HG02571 (cell line): ENCODE results near the gene VSTM1.
"Not testable (repeated sequence)": the region's sequence is repeated elsewhere in the genome, so short reads cannot be mapped to it uniquely, and the experiment has no call there.

Source experiments
- ATAC-seq: cut with Tn5 transposase; IDR thresholded peaks from one replicate; pipeline ENCODE4 v1.9.1; 2021; ENCODE audit warnings: mild to moderate bottlenecking, moderate library complexity; ENCODE audit not compliant: unreplicated experiment

VSTM1 gene

DNA sequence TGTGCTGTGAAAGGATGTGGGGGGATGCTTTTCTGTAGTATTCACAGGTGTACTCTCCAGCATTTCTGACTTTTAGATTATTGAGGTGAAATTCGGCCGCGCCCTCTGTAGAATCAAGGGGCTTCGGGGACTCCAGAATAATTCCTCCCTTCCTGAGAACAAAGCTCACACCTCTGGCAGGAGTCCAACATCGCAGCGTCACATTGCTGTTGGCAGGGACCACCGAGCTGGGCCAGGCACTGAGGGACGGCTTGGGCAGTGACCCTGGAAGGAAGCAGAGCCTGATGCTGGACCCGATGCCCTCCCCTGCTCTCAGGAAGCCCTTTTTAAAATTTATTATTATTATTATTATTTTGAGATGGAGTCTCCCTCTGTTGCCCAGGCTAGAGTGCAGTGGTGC lies 11.2 kb upstream of the VSTM1 start:
- ATAC-seq = no peak

DNA sequence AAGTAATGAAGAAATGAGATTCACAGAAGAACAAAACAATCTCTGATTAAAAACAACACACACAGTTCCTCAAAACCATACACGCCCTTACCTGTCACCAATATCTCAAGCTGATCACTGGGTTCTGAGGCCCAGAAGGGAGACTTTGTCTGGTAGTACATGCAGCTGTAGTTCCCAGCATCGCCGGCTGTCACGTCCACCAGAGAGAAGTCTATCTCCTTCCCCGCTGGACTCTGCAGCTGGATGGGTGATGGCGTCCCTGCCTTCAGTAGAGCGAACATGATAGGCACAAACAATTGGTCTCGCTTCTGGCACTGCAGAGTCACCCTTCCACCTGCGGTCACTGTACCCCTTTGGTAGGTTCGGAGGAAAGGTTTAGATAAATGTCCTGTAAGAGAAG lies 10.1 kb upstream of the VSTM1 start:
- no peak for ATAC-seq

DNA sequence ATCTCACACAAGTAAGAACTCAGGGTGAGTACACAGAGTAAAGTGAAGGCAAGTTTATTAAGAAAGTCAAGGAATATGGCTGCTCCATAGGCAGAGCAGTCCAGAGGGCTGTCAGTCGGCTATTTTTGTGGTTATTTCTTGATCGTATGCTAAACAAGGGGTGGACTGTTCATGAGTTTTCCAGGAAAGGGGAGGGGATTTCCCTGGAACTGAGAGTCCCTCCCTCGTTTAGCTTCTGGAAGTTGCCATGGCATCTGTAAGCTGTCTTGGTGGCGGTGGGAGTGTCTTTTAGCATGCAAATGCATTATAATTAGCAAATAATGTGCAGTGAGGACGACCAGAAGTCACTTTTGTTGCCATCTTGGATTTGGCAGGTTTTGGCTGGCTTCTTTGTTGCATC lies 5.8 kb upstream of the VSTM1 start:
- ATAC-seq = no peak

DNA sequence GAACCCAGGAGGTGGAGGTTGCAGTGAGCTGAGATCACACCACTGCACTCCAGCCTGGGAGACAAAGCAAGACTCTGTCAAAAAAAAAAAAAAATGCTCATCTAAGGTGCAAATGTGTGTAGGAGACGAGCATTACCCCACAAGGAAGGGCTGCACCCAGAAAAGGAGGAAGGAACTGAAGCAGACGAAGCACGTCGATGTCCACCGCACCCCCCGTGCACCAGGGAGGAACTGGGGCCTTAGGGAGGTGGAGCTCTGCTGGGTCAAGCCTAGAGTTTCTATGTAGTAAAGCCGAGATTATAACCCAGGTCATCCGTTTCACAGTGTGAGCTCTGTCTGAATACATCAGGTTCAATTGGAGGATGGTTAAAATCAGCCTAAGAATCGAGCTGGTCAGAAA lies 1.1 kb downstream of the VSTM1 start:
- no peak for ATAC-seq

DNA sequence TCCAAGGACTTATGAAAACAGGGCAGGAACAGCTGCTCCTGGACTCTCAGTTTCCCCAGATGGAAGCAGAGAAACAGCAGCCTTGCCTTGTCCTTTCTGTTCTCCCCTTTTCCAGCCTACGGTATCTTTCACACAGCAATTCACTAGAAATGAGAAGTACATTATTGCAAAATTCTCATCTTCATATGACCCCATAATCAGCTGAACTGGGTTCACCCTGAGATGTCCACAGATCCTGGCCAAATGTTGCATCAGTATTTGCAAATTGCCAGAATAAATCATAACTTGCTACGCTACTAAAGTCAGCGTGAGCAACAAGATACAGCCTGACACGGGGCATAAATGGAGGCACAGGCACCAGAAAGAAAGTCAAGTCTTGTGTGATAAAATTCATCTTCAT lies 16.1 kb downstream of the VSTM1 start:
- ATAC-seq = no peak

DNA sequence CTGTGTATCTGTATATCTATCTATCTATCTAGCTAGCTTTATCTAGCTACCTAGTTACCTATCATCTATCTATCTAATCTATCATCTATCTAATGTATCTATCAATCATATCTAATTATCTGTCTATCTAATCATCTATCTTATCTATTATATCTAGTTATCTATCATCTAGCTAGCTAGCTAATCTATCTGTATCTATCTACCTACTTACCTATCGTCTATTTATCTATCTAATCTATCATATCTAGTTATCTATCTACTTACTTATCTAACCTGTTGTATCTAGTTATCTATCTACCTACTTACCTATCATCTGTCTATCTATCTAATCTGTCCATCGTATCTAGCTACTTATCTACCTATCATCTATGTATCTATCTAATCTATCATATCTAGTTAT lies 17.9 kb downstream of the VSTM1 start:
- ATAC-seq = no peak

DNA sequence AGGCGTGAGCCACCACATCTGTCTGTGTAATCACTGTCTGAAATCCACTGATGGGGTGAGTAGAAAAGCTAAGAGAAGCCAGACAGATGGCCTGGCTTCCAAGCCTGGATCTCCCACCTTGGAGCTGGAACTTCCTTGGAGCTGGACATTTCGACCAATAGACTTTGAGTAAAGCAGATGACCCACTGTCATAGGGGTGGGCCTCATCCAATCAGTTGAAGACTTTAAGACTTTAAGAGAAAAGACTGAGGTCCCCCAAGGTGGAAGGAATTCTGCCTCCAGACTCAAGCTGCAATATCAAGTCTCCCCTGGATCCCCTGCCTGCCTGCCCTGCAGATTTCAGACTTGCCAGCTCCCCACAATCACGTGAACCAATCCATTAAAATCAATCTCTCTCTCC lies 20.7 kb downstream of the VSTM1 start:
- ATAC-seq = no peak

DNA sequence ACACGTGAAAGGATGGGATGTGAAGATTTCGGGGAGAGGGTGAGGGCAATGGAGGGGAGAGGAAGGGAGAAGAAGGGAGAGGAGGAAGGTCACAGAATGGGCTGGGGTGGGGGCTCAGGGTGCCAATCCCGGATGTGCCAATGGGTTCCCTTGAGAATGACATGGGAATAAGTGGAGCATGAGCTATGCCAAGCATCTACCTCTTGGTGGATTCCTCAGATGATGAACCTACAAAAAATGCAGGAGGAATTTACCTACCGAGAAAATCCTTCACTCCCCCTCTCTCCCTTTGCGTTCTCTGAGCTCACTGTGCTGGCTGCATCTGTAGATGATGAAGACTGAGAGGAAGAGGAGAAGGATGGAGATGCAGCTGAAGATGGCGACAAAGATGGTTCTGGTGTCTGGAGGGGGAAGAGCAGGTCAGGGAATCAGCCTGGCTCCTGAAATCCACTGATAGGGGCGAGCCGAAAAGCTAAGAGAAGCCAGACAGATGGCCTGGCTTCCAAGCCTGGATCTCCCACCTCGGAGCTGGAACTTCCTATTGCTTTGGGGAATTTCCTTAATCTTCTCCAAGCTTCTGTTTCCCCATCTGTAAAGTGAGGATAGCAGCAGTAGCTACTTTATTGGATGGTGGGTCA lies 21.6 kb downstream of the VSTM1 start:
- no peak for ATAC-seq

DNA sequence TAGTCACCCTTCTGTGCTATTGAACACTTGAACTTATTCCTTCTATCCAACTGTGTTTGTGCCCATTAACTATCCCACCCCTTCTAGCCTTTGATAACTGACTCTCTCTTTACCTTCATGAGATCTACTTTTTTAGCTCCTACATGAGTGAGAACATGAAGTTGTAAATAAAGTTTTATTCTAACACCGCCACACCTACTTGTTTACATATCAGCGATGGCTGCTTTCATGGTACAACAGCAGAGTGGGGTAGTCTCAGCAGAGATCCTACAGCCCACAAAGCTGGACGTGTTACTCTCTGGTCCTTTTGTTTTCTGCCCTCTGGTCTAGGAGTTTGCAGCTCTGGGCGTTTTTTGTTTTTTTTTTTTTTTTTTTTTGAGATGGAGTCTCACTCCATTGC lies 23.7 kb downstream of the VSTM1 start:
- no peak for ATAC-seq

DNA sequence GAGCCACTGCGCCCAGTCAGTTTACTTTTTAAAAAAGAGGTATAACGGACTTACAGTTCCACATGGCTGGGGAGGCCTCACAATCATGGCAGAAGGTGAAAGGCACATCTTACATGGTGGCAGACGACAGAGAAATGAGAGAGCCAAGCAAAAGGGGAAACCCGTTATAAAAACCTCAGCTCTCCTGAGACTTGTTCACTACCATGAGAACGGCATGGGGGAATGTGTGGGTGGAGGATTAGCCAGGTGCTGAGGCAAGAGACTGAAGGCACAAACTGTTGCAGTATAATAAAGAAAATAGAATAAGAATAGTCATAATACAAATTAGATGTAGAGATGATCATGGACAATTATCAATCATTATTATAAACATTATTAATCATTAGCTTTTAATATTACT lies 27.2 kb downstream of the VSTM1 start:
- ATAC-seq = not testable (repeated sequence)

DNA sequence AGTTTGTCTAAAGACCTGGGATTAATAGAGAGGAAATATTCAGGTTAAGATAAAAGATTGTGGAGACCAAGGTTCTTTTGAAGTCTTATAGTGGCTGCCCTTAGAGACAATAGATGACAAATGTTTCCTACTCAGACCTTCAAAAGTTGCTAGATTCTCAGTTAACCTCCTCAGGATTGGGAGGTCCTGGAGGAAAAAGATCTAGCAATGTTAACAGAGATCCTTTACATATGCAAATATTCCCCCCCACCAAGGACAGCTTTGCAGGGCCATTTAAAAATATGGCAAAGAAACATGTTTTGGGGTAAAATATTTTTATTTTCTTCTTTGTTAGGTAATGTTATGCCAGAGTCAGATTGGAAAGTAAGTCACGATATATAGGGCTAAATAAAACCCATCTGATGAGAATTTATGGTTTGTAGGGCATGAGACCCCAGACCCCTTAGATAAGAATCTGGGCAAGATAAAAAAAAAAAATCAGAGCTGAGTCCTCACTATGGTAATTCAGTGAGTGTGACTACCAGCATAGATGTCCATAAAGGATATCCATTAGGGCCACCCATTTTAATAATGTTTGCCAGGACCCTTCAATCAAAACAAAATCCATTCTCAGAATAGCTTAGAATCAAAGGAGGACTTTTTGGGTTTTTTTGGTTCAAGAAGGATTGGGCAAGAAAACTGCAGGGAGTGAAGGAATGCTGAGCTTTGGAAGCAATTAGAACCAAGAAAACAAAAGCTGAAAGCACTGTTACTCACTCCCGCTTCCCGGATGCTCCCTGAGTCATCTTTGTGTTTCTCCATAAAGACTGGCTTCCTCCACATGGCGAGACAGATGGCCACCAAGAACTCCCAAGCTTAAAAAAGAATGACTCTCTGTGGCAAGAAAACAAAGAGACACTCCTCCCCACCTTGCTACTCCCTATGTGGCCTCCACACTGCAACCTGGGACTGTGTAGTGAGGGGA lies 28.2 kb downstream of the VSTM1 start:
- no peak for ATAC-seq

DNA sequence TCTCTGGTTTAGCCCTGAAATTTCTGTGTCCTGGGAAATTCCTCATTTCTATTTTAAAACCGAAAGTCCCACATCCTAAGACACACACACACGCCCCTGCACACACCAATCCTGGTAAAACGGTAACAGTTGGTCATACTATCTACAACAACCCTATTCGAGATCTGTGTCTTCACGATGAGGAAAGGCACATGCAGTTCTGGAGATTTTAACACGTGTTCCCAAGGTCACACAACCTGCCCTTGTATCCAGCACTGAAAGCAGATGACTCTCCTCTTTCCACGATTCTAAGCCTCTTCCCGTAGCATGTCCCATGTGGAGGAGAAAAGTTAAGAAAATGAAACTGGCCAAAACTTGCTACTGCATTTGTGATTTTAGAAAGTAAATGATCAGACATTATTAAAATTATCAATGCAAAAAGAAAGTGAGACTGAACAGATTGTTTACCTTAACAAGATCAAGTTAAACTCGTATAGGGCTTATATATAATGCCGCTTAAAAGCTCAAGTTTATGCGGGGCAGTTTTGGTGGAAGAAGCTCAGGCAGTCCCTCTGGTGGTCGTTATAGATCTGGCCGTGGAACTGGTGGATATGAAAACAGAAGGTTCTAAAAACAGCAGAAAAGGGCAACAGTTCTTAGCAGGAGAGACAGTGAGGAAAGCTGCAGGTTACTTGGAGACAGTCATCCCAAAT lies 32.7 kb downstream of the VSTM1 start:
- no peak for ATAC-seq

DNA sequence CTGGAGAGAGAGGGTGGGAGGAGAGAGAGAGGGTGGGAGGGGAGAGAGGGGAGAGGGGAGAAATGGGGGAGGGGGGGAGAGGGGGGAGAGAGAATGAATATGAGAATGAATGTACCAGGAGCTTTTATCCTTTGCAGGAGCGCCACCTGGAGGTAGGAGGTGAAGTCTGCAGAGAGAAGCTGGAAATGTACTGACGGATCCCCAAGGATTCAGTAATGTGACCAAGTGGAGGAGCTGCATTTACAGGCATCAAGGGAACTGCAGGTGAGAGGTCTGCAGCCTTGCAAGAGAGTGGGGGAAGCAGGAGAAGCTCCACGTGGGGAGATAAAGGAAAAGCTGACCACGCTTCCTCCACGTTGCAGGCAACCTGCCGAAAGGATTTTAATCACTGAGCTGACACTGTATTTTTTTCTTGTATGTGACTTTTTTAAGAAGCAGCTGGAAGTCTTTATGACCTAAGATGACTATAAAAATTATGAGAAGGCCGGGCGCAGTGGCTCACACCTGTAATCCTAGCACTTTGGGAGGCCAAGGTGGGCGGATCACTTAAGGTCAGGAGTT lies 33.7 kb downstream of the VSTM1 start:
- no peak for ATAC-seq

DNA sequence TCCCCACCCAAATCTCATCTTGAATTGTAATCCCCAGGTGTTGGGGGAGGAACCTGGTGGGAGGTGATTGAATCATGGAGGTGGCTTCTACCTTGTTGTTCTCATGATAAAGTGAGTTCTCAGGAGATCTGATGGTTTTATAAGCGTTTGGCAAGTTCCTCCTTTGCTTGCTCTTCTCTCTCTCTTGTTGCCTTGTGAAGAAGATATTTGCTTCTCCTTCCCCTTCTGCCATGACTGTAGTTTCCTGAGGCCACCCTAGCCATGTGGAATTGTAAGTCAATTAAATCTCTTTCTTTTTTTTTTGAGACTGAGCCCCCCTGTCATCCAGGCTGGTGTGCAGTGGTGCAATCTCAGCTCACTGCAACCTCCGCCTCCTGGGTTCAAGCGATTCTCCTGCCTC lies 34.4 kb downstream of the VSTM1 start:
- ATAC-seq = no peak

DNA sequence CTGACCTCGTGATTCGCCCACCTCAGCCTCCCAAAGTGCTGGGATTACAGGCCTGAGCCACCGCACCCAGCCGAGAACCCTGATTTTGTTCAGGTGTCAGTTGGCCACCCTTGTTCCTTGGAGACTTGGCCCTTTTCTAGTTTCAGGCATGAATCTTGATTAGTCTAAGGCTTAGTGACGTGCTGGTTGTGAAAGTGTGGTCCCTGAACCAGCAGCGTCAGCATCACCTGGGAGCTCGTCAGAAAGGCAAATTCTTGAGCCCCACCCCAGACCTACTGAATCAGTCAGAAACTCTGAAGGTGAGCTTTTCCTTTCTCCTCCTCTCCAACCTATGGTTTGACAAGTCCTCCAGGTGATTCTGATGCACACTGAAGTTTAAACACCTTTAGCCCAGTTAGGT lies 37.0 kb downstream of the VSTM1 start:
- no peak for ATAC-seq

DNA sequence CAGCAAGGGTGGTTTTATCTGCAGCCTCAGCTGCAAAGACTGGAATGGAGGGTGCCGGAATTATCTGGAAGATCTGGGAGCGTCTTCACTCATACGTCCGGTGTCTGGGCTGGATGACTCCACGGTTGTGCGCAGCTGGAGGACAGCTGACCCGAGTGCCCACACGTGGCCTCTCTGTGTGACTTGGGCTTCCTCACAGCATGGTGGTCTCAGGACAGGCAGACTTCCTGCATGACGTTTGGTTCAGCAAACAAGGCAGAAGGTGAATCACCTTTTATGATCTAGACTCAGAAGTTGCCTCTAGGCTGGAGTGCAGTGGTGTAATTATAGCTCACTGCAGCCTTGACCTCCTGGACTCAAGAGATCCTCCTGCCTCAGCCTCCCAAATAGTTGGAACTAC lies 39.0 kb downstream of the VSTM1 start:
- no peak for ATAC-seq

DNA sequence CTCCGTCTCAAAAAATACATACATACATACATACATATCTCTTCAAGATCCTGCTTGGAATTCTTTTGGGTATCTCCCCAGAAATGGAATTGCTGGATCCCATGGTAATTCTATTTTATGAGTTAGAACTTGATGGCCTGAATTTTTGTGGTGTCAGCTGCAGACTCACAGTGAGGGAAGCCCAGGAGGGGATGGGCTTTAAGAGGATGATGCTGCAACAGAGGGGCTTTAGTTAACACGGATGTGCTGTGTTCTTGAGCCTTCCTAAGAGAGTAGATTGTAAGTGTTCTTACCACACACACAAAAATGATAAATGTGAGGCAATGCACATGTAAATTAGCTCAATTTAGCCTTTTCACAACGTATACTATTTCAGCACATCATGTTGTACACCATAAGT lies 40.5 kb downstream of the VSTM1 start:
- no peak for ATAC-seq

DNA sequence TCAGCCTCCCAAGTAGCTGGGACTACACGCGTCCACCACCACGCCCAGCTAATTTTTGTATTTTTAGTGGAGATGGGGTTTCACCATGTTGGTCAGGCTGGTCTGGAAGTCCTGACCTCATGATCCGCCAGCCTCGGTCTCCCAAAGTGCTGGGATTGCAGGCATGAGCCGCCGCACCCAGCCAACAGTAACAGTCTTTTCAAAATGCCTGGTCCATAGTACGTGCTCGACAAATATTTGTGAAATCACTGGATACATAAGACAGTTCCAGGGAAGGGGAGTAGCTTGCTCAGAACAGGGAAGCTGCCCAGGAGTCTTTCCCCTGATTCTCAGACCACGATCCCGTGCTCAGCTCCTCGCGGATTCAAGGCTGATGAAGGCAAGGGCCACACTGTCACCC lies 41.8 kb downstream of the VSTM1 start:
- ATAC-seq = no peak

DNA sequence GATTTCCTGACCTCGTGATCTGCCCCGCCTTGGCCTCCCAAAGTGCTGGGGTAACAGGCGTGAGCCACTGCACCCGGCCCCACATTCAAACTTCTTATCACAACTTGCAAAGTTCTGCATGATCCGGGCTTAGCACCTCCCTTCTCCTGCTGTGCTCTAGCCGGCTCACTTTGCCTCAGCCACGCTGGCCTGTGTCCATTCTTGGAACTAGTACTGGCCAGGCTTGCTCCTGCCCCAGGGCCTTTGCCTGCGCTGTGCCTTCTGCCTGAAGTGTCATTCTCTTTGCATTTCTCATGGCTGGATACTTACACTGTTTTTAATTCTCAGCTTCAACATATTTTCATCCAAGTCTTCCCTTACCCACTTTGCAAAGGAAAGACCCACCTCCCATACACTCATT lies 42.3 kb downstream of the VSTM1 start:
- ATAC-seq = no peak

DNA sequence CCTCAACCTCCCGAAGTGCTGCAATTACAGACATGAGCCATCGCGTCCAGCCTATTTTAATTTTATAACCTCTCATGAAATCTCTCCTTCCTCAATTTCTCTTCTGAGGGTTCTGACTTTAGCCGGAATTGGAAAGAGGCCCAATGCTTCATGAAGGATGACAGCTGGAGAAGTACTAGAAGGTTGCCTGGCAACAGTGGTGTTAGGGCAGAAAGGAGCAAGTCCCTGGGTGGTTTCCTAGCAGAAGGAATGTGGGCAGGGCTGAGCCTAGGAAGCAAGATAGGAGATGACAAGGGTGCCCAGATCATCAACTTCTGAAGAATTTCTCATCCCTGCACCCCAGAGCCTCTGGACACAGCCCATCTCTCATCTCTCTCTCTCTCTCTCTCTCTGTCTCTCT lies 46.4 kb downstream of the VSTM1 start:
- no peak for ATAC-seq

DNA sequence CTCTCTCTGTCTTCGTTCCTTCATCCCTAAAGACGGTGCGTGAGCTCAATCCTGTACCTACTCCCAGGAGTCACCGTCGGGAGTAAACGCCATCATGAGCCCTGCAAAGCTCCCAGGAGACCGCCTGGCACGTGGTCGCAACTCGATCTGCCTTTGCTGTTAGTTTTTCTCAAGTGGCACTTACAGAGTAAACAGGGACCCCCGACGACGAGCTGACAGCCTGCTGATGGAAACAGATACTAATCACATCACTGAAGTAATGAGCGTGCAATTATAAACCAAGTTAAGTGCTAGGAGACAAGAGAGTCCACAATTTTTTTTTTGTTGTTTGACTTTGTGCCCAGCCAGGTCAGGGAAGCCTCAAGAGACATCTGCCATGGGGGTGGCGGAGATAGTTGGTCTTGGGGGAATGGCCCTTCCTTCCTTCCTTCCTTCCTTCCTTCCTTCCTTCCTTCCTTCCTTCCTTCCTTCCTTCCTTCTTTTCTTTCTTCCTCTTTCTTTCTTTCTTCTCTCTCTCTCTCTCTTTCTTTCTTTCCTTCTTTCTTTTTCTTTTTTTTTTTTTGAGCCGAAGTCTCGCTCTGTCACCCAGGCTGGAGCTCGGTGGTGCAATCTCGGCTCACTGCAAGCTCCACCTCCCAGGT lies 48.7 kb downstream of the VSTM1 start:
- no peak for ATAC-seq
